ENCODE results near the gene LRRC1. TPM values are rescaled to one million over a fixed set of nuclear protein-coding genes. Genes with fewer than 3 reads are reported as not detected.

Gene LRRC1
- total RNA-seq, 1 donor from 2014 or later: 14.3 TPM

DNA sequence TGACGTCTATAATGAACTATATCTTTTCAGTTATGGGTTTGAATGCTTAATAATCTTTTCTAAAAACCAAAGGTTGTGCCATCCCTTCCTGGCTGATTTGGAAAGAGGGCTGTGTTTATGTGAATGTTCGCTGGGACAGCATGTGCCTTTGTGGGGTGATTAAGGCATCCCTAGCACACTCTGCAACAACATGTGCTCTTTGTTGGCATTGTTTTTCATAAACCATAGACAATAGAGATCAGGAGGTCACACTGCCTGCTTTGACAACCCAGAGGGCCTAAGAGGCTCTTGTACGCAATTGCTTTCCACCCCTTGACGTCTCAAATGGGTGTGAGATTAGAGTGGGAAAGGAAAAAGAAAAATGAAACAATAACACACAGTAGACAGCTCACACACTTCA is 116.0 kb downstream of the LRRC1 start:
- Histone ChIP-seq H3K9ac (ENCODE audit: low read length) (no peak overlapping the region), H3K27ac (ENCODE audit: low read depth, low read length) (no peak overlapping the region), H3K27me3 (ENCODE audit: insufficient read depth, low read length) (no peaks in the 10 kb centered on the region), H3K9me3 (ENCODE audit: insufficient read depth, low read depth, low read length) (no peaks in the 10 kb centered on the region), H3K79me2 (ENCODE audit: insufficient read depth, low read length) (no peaks in the 10 kb centered on the region), H3K36me3 (ENCODE audit: insufficient read depth, low read length) (no peaks in the 10 kb centered on the region), H4K20me1 (ENCODE audit: insufficient read depth, low read length) (no peaks in the 10 kb centered on the region), H3K4me2 (ENCODE audit: low read length) (no peak overlapping the region), H2AFZ (ENCODE audit: low read depth, low read length) (no peak overlapping the region), H3K4me1 (ENCODE audit: insufficient read depth, low read length) (no peaks in the 10 kb centered on the region), H3K4me3 (ENCODE audit: insufficient read depth, low read depth, low read length) (no peak overlapping the region)
- Mint-ChIP-seq H3K4me1 (ENCODE audit: low read depth, unreplicated experiment) (peaks cover 9% of the 10 kb centered on the region), H3K27ac (ENCODE audit: unreplicated experiment) (no peak overlapping the region), H3K27me3 (ENCODE audit: low read depth, unreplicated experiment) (no peaks in the 10 kb centered on the region), H3K9me3 (ENCODE audit: unreplicated experiment) (no peaks in the 10 kb centered on the region), H3K36me3 (ENCODE audit: low read depth, unreplicated experiment) (peaks cover 6% of the 10 kb centered on the region), H3K4me3 (ENCODE audit: unreplicated experiment) (no peak overlapping the region)
- TF ChIP-seq EZH2 (IDR thresholded peaks at IDR 0.05; ENCODE audit: insufficient read depth, low read length): no peak
- TF ChIP-seq, protein P1, sequence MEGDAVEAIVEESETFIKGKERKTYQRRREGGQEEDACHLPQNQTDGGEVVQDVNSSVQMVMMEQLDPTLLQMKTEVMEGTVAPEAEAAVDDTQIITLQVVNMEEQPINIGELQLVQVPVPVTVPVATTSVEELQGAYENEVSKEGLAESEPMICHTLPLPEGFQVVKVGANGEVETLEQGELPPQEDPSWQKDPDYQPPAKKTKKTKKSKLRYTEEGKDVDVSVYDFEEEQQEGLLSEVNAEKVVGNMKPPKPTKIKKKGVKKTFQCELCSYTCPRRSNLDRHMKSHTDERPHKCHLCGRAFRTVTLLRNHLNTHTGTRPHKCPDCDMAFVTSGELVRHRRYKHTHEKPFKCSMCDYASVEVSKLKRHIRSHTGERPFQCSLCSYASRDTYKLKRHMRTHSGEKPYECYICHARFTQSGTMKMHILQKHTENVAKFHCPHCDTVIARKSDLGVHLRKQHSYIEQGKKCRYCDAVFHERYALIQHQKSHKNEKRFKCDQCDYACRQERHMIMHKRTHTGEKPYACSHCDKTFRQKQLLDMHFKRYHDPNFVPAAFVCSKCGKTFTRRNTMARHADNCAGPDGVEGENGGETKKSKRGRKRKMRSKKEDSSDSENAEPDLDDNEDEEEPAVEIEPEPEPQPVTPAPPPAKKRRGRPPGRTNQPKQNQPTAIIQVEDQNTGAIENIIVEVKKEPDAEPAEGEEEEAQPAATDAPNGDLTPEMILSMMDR (IDR thresholded peaks at IDR 0.05; ENCODE audit: insufficient read depth, low read depth, low read length): no peak
- DNase-seq (ENCODE audit: low read depth) (no peak), FAIRE-seq (no peak)

DNA sequence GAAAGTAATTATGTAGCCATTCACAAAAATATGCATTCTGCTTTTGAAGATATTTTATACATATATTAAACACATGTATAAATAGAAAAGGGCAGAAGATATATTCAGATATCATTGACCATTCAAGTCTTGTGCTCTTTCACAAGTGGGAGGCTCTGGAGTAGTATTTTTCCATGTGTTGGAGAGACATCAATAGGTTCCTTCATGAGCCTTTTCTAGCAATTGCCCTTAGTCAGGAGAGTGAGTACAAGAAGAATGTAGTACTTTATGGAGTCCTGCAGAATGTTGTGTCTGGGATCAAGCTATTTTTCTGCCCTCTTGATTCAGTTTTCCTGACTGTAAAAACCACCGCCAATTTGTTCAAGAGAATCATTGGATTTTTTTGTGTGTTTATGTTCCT is 117.9 kb downstream of the LRRC1 start:
- no peak for TF ChIP-seq EZH2 (IDR thresholded peaks at IDR 0.05; ENCODE audit: insufficient read depth, low read length)
- TF ChIP-seq, protein P1 (IDR thresholded peaks at IDR 0.05; ENCODE audit: insufficient read depth, low read depth, low read length): no peak
- no peak overlapping the region for H3K4me3 ChIP-seq (ENCODE audit: insufficient read depth, low read depth, low read length)
- no peaks in the 10 kb centered on the region for H3K27me3 Mint-ChIP-seq (ENCODE audit: low read depth, unreplicated experiment)
- H3K9me3 ChIP-seq (ENCODE audit: insufficient read depth, low read depth, low read length): no peaks in the 10 kb centered on the region
- H3K36me3 Mint-ChIP-seq (ENCODE audit: low read depth, unreplicated experiment): peaks cover 6% of the 10 kb centered on the region
- no peaks in the 10 kb centered on the region for H4K20me1 ChIP-seq (ENCODE audit: insufficient read depth, low read length)
- no peak overlapping the region for H3K4me2 ChIP-seq (ENCODE audit: low read length)
- H3K4me1 ChIP-seq (ENCODE audit: insufficient read depth, low read length): no peaks in the 10 kb centered on the region
- DNase-seq (ENCODE audit: low read depth) (no peak), FAIRE-seq (no peak)
- H3K79me2 ChIP-seq (ENCODE audit: insufficient read depth, low read length): no peaks in the 10 kb centered on the region
- H3K27ac ChIP-seq (ENCODE audit: low read depth, low read length): no peak overlapping the region
- no peak overlapping the region for H2AFZ ChIP-seq (ENCODE audit: low read depth, low read length)
- H3K9me3 Mint-ChIP-seq (ENCODE audit: unreplicated experiment): no peaks in the 10 kb centered on the region
- no peak overlapping the region for H3K4me3 Mint-ChIP-seq (ENCODE audit: unreplicated experiment)
- no peaks in the 10 kb centered on the region for H3K36me3 ChIP-seq (ENCODE audit: insufficient read depth, low read length)
- H3K9ac ChIP-seq (ENCODE audit: low read length): no peak overlapping the region
- H3K4me1 Mint-ChIP-seq (ENCODE audit: low read depth, unreplicated experiment): peaks cover 18% of the 10 kb centered on the region
- H3K27ac Mint-ChIP-seq (ENCODE audit: unreplicated experiment): no peak overlapping the region
- no peaks in the 10 kb centered on the region for H3K27me3 ChIP-seq (ENCODE audit: insufficient read depth, low read length)

DNA sequence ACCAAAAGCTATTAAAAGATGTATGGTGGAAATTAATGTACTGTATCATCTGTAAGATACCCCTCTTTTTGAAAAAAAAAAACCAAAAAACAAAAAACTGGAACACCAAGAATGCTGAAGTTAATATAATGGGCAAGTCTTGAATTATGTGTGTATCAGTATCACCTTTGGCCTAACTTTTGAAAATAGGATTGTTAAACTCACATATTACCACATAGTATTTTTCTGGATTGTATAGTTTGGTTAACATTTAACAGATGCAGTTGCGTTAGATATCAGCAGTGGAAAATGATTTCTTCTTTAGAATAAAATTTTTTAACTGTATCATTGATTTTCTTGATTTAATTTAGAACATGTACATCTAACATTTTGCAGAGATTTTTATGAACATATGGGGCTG is 118.5 kb downstream of the LRRC1 start:
- H3K36me3 Mint-ChIP-seq (ENCODE audit: low read depth, unreplicated experiment): peaks cover 6% of the 10 kb centered on the region
- DNase-seq (ENCODE audit: low read depth) (no peak), FAIRE-seq (no peak)
- no peak overlapping the region for H3K4me3 Mint-ChIP-seq (ENCODE audit: unreplicated experiment)
- no peaks in the 10 kb centered on the region for H3K27me3 Mint-ChIP-seq (ENCODE audit: low read depth, unreplicated experiment)
- no peak overlapping the region for H3K4me2 ChIP-seq (ENCODE audit: low read length)
- H3K9me3 Mint-ChIP-seq (ENCODE audit: unreplicated experiment): no peaks in the 10 kb centered on the region
- no peaks in the 10 kb centered on the region for H3K79me2 ChIP-seq (ENCODE audit: insufficient read depth, low read length)
- no peak for TF ChIP-seq EZH2 (IDR thresholded peaks at IDR 0.05; ENCODE audit: insufficient read depth, low read length)
- H3K27me3 ChIP-seq (ENCODE audit: insufficient read depth, low read length): no peaks in the 10 kb centered on the region
- no peak overlapping the region for H3K27ac ChIP-seq (ENCODE audit: low read depth, low read length)
- H2AFZ ChIP-seq (ENCODE audit: low read depth, low read length): no peak overlapping the region
- no peak overlapping the region for H3K27ac Mint-ChIP-seq (ENCODE audit: unreplicated experiment)
- H3K9me3 ChIP-seq (ENCODE audit: insufficient read depth, low read depth, low read length): no peaks in the 10 kb centered on the region
- H3K9ac ChIP-seq (ENCODE audit: low read length): no peak overlapping the region
- H3K36me3 ChIP-seq (ENCODE audit: insufficient read depth, low read length): no peaks in the 10 kb centered on the region
- H3K4me1 Mint-ChIP-seq (ENCODE audit: low read depth, unreplicated experiment): peaks cover 18% of the 10 kb centered on the region
- no peaks in the 10 kb centered on the region for H3K4me1 ChIP-seq (ENCODE audit: insufficient read depth, low read length)
- no peaks in the 10 kb centered on the region for H4K20me1 ChIP-seq (ENCODE audit: insufficient read depth, low read length)
- no peak overlapping the region for H3K4me3 ChIP-seq (ENCODE audit: insufficient read depth, low read depth, low read length)

All from astrocyte (in vitro differentiated cells and primary cell).